ENCODE measurements around the gene IAPP.

DNA sequence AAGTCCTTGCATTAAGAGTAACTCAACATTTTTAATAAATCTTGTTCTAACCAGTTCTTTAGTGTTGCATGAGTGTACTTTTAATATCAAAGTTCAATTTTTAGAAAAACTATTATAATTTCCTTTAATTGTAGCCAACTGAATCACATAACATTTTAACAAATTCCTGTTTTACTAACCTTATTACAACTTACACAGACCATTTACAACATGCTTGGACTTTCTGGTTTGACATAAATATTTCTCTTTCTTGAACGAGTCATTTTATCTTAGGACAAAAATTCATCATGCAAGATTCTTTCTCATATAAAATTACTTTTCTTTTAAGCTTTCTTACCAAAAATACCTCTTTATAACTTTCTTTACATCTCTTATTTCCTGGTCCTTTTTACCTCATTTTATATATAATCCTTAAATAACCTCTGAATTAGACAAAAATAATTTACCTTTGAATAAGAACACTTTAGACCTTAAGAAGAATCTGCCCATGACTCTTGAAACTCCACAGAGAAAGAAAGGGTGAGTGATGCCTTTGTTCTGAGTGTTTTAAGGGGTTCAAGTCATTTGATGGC is 41.9 kb upstream of the IAPP start:
- TF ChIP-seq, protein P1, sequence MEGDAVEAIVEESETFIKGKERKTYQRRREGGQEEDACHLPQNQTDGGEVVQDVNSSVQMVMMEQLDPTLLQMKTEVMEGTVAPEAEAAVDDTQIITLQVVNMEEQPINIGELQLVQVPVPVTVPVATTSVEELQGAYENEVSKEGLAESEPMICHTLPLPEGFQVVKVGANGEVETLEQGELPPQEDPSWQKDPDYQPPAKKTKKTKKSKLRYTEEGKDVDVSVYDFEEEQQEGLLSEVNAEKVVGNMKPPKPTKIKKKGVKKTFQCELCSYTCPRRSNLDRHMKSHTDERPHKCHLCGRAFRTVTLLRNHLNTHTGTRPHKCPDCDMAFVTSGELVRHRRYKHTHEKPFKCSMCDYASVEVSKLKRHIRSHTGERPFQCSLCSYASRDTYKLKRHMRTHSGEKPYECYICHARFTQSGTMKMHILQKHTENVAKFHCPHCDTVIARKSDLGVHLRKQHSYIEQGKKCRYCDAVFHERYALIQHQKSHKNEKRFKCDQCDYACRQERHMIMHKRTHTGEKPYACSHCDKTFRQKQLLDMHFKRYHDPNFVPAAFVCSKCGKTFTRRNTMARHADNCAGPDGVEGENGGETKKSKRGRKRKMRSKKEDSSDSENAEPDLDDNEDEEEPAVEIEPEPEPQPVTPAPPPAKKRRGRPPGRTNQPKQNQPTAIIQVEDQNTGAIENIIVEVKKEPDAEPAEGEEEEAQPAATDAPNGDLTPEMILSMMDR (IDR thresholded peaks at IDR 0.05 in 4 of 5, conservative IDR thresholded peaks at IDR 0.05 in 1 of 5): no peak
- no peak for TF ChIP-seq POLR2A (IDR thresholded peaks at IDR 0.05)
